ENCODE data around the gene ATP5PB.

ATP5PB gene

DNA sequence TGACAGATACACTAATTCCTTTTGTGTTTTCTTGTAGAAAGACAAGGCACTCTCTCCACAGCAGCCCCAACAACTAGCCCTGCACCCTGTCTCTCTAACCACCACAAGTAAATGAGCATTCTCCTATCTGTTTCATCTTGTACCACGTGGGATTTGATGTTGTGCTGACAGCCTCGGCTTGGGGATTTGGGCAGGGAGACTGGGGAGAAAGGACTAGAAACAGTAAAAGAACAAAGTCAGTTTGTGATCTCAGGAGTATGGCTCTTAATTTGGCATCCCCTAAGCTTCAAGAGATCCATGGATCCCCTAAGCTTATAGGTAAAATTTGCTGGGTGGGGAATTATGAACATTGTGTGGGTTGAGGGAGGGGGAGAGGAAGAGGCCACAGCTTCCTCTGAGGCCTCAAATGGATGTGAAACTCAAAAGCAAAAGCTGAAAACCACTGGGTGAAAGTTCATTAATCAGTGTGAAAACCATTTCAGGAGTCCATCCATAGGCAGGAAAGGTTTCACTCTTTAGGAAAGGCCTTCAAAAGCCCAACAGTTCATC lies 27.6 kb downstream of the ATP5PB start:
- peak; percentile 68 for DNase-seq (ENCODE audit: low read depth)
- TF ChIP-seq, protein P1, sequence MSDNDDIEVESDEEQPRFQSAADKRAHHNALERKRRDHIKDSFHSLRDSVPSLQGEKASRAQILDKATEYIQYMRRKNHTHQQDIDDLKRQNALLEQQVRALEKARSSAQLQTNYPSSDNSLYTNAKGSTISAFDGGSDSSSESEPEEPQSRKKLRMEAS (IDR thresholded peaks at IDR 0.05; ENCODE audit: low read depth, low read length), result peak; percentile 89
- peak; percentile 44; the same call in 1 of the 2 replicates for TF ChIP-seq MYC (IDR thresholded peaks at IDR 0.05; ENCODE audit: low read depth, low read length)
- TF ChIP-seq, protein P2, sequence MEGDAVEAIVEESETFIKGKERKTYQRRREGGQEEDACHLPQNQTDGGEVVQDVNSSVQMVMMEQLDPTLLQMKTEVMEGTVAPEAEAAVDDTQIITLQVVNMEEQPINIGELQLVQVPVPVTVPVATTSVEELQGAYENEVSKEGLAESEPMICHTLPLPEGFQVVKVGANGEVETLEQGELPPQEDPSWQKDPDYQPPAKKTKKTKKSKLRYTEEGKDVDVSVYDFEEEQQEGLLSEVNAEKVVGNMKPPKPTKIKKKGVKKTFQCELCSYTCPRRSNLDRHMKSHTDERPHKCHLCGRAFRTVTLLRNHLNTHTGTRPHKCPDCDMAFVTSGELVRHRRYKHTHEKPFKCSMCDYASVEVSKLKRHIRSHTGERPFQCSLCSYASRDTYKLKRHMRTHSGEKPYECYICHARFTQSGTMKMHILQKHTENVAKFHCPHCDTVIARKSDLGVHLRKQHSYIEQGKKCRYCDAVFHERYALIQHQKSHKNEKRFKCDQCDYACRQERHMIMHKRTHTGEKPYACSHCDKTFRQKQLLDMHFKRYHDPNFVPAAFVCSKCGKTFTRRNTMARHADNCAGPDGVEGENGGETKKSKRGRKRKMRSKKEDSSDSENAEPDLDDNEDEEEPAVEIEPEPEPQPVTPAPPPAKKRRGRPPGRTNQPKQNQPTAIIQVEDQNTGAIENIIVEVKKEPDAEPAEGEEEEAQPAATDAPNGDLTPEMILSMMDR (IDR thresholded peaks at IDR 0.05; ENCODE audit: low read depth, low read length), result no peak
- TF ChIP-seq POLR2A (IDR thresholded peaks at IDR 0.05; ENCODE audit: extremely low read depth, insufficient read length), result no peak
- peak overlapping the region; percentile 21 for H3K4me3 ChIP-seq (ENCODE audit: low read depth, low read length)

DNA sequence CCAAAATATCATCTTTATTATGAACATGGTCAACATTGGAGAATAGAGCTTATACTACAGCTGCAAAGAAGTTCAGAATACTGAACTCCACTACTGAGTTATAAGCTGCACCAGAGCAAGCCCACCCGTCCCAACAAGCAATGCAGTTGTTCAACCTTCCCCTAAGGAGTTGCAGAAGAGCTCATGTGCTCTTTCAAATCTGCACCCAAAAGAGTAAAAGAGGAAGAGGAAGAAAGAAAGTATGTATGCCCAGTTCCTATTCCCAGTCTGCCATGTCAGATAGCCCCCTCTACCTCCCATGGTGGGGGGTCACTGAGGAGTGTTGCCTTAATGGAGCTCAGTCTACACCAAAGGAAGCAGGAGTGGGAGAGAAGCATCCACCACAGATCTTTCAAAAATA lies 31.4 kb downstream of the ATP5PB start:
- H3K4me3 ChIP-seq (ENCODE audit: low read depth, low read length), result no peak overlapping the region
- TF ChIP-seq, protein P1 (IDR thresholded peaks at IDR 0.05; ENCODE audit: low read depth, low read length), result no peak
- TF ChIP-seq MYC (IDR thresholded peaks at IDR 0.05; ENCODE audit: low read depth, low read length) (no peak), POLR2A (IDR thresholded peaks at IDR 0.05; ENCODE audit: extremely low read depth, insufficient read length) (no peak)
- TF ChIP-seq, protein P2 (IDR thresholded peaks at IDR 0.05; ENCODE audit: low read depth, low read length), result no peak
- no peak for DNase-seq (ENCODE audit: low read depth)

DNA sequence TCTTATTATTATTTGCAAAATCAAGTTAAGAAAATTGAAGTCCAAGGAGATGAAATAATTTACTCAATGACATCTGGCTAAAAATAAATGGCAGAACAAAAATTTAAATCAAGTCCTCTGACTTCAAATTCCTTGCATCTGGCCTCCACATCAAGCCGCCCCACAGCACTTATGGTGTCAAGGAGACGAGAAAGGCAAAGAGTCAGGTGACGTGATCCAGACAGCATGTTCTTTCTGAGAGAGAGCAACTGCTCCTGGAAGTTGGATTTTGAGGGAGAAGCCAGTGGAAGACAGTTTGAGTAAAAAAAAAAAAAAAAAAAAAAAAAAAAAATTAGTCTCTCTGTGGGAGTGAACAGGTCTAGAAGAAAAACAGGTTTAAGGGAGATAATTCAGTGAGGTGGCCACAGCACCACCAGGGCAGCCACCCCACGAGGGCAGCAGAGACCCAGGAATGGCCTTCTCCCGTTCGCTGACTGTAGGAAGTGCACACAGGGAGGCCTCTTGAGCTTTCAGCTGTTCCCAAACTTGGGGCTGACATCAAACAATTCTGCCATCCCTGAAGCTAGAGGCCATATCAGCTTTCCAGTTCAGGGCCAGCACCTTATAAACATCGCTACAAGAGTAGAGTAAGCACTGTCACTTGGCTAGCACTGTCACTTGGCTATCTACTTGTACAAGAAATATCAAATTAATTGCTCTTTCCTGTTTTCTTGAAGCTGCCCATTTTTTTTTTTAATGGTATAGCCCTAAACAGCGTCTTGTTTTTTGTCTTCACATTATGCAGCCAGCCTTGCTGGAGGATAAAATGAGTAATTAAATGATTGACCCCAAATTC lies 32.3 kb downstream of the ATP5PB start:
- no peak overlapping the region for H3K4me3 ChIP-seq (ENCODE audit: low read depth, low read length)
- DNase-seq (ENCODE audit: low read depth), result peak; percentile 84
- TF ChIP-seq POLR2A (IDR thresholded peaks at IDR 0.05; ENCODE audit: extremely low read depth, insufficient read length) (no peak), MYC (IDR thresholded peaks at IDR 0.05; ENCODE audit: low read depth, low read length) (peak; percentile 60; the same call in 1 of the 2 replicates)
- TF ChIP-seq, protein P1 (IDR thresholded peaks at IDR 0.05; ENCODE audit: low read depth, low read length), result peak; percentile 57
- TF ChIP-seq, protein P2 (IDR thresholded peaks at IDR 0.05; ENCODE audit: low read depth, low read length), result peak; percentile 69

DNA sequence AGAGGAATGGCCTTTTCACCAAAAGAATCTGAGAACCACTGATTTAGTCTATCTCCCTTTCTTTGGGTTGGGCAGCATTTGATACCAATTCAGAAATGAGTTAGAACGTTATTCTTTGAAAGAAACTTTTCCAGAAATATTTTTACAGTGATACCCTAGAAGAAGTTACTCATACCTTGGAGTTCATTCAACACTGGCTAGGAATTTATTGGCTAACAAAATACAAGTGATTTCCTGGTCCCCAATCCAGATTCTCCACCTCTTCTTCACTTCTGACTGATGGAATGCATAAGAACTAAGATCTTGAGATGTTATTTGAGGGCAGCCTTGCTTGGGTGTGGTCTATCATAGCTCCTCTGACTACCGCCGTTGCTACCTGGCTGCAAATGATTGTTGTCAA lies 33.9 kb downstream of the ATP5PB start:
- TF ChIP-seq POLR2A (IDR thresholded peaks at IDR 0.05; ENCODE audit: extremely low read depth, insufficient read length), result no peak
- TF ChIP-seq, protein P2 (IDR thresholded peaks at IDR 0.05; ENCODE audit: low read depth, low read length), result no peak
- TF ChIP-seq MYC (IDR thresholded peaks at IDR 0.05; ENCODE audit: low read depth, low read length), result no peak
- TF ChIP-seq, protein P1 (IDR thresholded peaks at IDR 0.05; ENCODE audit: low read depth, low read length), result no peak
- no peak for DNase-seq (ENCODE audit: low read depth)

DNA sequence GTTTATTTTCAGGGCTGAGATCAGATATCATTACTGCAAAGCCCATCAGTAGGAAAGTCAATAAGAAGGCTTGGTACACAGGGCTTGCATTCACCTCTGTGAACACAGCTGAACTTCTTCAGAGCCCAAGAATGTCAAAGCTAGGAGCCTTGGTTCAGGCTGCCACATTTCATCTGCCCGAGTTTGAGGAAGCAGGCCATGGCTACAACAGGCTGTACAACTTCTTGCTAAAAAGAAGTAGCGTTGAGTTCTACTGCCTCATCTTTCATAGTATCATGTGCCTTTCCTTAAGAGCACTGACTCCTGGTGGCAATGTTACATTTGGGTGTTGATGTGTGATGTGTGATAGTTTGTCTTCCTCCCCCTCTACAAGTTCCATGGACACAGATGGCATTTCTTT lies 34.6 kb downstream of the ATP5PB start:
- H3K4me3 ChIP-seq (ENCODE audit: low read depth, low read length), result no peak overlapping the region
- no peak for DNase-seq (ENCODE audit: low read depth)
- TF ChIP-seq, protein P2 (IDR thresholded peaks at IDR 0.05; ENCODE audit: low read depth, low read length), result no peak
- TF ChIP-seq MYC (IDR thresholded peaks at IDR 0.05; ENCODE audit: low read depth, low read length) (no peak), POLR2A (IDR thresholded peaks at IDR 0.05; ENCODE audit: extremely low read depth, insufficient read length) (no peak)
- TF ChIP-seq, protein P1 (IDR thresholded peaks at IDR 0.05; ENCODE audit: low read depth, low read length), result no peak

More for the DNA sequence above, 33.9 kb downstream of the ATP5PB start:
- H3K4me3 ChIP-seq (ENCODE audit: low read depth, low read length), result no peak overlapping the region

Measured in NB4 (cell line).